Liver (tissue), 9 donors: ENCODE data around the gene ITGAE. TPM values are rescaled to one million over a fixed set of nuclear protein-coding genes. Genes with fewer than 3 reads are reported as not detected.
A peak's percentile ranks its signal among the peaks of the same experiment; 100 is the strongest.

ENCODE experiments used
- DNase-seq: peaks from one replicate; pipeline ENCODE4 v3.0.0-alpha.2; 2017; ENCODE audit warnings: low spot score
- H3K27ac ChIP-seq, 2 donors: one replicate each; pipeline ENCODE4 v1.7.0; 2013; ENCODE audit warnings: inconsistent platforms in 2 of 2, low read length in 2 of 2, control low read depth in 1 of 2, low read depth in 1 of 2, mild to moderate bottlenecking in 1 of 2
- H3K27me3 ChIP-seq, 4 donors: one replicate each; pipeline versions ENCODE4 v1.6.1 to v1.7.0; 2013; ENCODE audit warnings: low read length in 3 of 4, inconsistent platforms in 1 of 4, mild to moderate bottlenecking in 1 of 4, moderate library complexity in 1 of 4; ENCODE audit not compliant: control insufficient read depth in 4 of 4, insufficient read depth in 4 of 4
- H3K36me3 ChIP-seq, 4 donors: one replicate each; pipeline versions ENCODE4 v1.6.1 to v1.7.0; 2013; ENCODE audit warnings: low read length in 3 of 4, mild to moderate bottlenecking in 3 of 4, low read depth in 1 of 4, moderate library complexity in 1 of 4; ENCODE audit not compliant: control insufficient read depth in 4 of 4, insufficient read depth in 3 of 4
- H3K4me1 ChIP-seq, 4 donors: one replicate each; pipeline versions ENCODE4 v1.6.1 to v1.7.0; 2013; ENCODE audit warnings: low read length in 3 of 4, mild to moderate bottlenecking in 3 of 4, moderate library complexity in 1 of 4; ENCODE audit not compliant: control insufficient read depth in 4 of 4, insufficient read depth in 4 of 4
- H3K4me3 ChIP-seq, 3 donors: one replicate each; pipeline versions ENCODE4 v1.6.1 to v1.7.0; 2013; ENCODE audit warnings: low read length in 3 of 3, control low read depth in 1 of 3, low read depth in 1 of 3, mild to moderate bottlenecking in 1 of 3
- H3K9ac ChIP-seq, 2 donors: one replicate each; pipeline ENCODE4 v1.7.0; 2013; ENCODE audit warnings: low read length in 2 of 2, mild to moderate bottlenecking in 2 of 2, moderate library complexity in 2 of 2, control low read depth in 1 of 2, low read depth in 1 of 2
- H3K9me3 ChIP-seq, 4 donors: one replicate each; pipeline versions ENCODE4 v1.6.1 to v1.7.0; 2013; ENCODE audit warnings: low read length in 3 of 4; ENCODE audit not compliant: control insufficient read depth in 4 of 4
- EGR1 ChIP-seq, 2 donors: IDR thresholded peaks; 2 replicates each; pipeline ENCODE4 v1.6.1; 2016 to 2018; ENCODE audit warnings: antibody characterized with exemption in 2 of 2, low read depth in 2 of 2
- FOXA1 ChIP-seq: IDR thresholded peaks from 2 replicates; pipeline ENCODE4 v1.6.1; 2016; ENCODE audit warnings: antibody characterized with exemption
- FOXA2 ChIP-seq: IDR thresholded peaks from 2 replicates; pipeline ENCODE4 v1.6.1; 2016; ENCODE audit warnings: antibody characterized with exemption
- GABPA ChIP-seq, 2 donors: IDR thresholded peaks in 1 of 2; conservative IDR thresholded peaks in 1 of 2; 2 replicates each; pipeline ENCODE4 v1.6.1; 2016; ENCODE audit warnings: antibody characterized with exemption in 2 of 2, mild to moderate bottlenecking in 1 of 2, moderate library complexity in 1 of 2
- HNF4A ChIP-seq, 2 donors: conservative IDR thresholded peaks; 2 replicates each; pipeline ENCODE4 v1.6.1; 2016; ENCODE audit warnings: antibody characterized with exemption in 2 of 2, mild to moderate bottlenecking in 2 of 2
- HNF4G ChIP-seq: IDR thresholded peaks from 2 replicates; pipeline ENCODE4 v1.6.1; 2016; ENCODE audit warnings: antibody characterized with exemption
- JUND ChIP-seq, 2 donors: IDR thresholded peaks; 2 replicates each; pipeline ENCODE4 v1.6.1; 2016; ENCODE audit warnings: antibody characterized with exemption in 2 of 2
- RAD21 ChIP-seq, 2 donors: IDR thresholded peaks; 2 replicates each; pipeline ENCODE4 v1.6.1; 2016; ENCODE audit warnings: antibody characterized with exemption in 2 of 2, mild to moderate bottlenecking in 2 of 2
- RXRA ChIP-seq, 2 donors: IDR thresholded peaks; 2 replicates each; pipeline ENCODE4 v1.6.1; 2017 to 2018; ENCODE audit warnings: antibody characterized with exemption in 2 of 2, mild to moderate bottlenecking in 1 of 2
- TAF1 ChIP-seq: conservative IDR thresholded peaks from 2 replicates; pipeline ENCODE4 v1.6.1; 2016; ENCODE audit warnings: antibody characterized with exemption, mild to moderate bottlenecking
- YY1 ChIP-seq: IDR thresholded peaks from 2 replicates; pipeline ENCODE4 v1.6.1; 2016; ENCODE audit warnings: antibody characterized with exemption, mild to moderate bottlenecking
- WGBS: extraction: QIAGEN DNeasy Blood & Tissue Kit; methylation state at CpG from one replicate; pipeline ENCODE4 v1.1.7; 2013; 5-methylcytosine and 5-hydroxymethylcytosine counted together
- polyA plus RNA-seq, 2 donors: library from polyadenylated mRNA; stranded (reverse) in 1 of 2; unstranded in 1 of 2; fragments of 200-250 nt in 1 of 2; fragments of >200 nt in 1 of 2; fragmentation: Nextera tagmentation in 1 of 2; extraction: Ambion mirVana in 1 of 2; gene quantifications; one replicate each; pipeline versions ENCODE4 v1.2.1 to v1.2.3, GENCODE V29; 2013 to 2015
- total RNA-seq, 2 donors: library from RNA; depleted of rRNA; stranded (reverse); fragments of >200 nt; gene quantifications; one replicate each; pipeline ENCODE4 v1.2.3, GENCODE V29; 2014
- TF ChIP-seq, protein P1 (sequence below): IDR thresholded peaks from 2 replicates; pipeline ENCODE4 v1.6.1; 2016; ENCODE audit warnings: antibody characterized with exemption, mild to moderate bottlenecking
- TF ChIP-seq, protein P2 (sequence below): fragments of 150-350 bp; IDR thresholded peaks from 2 replicates; pipeline ENCODE4 v1.5.1; 2017; ENCODE audit warnings: improper control_type of control experiment, low read depth, low read length; ENCODE audit not compliant: missing input control
- TF ChIP-seq, protein P3 (sequence below): IDR thresholded peaks from 2 replicates; pipeline ENCODE4 v1.6.1; 2016; ENCODE audit warnings: antibody characterized with exemption
- TF ChIP-seq, protein P4 (sequence below): IDR thresholded peaks from 2 replicates; pipeline ENCODE4 v1.6.1; 2016; ENCODE audit warnings: antibody characterized with exemption
- donor health status: healthy.
- donor health status: healthy.
- donor health status: healthy.
- donor health status: healthy.
- donor health status: healthy.

Gene ITGAE
- total and polyA plus RNA-seq, 4 donors = 6.5 to 17.7 (median 12.1) TPM

DNA sequence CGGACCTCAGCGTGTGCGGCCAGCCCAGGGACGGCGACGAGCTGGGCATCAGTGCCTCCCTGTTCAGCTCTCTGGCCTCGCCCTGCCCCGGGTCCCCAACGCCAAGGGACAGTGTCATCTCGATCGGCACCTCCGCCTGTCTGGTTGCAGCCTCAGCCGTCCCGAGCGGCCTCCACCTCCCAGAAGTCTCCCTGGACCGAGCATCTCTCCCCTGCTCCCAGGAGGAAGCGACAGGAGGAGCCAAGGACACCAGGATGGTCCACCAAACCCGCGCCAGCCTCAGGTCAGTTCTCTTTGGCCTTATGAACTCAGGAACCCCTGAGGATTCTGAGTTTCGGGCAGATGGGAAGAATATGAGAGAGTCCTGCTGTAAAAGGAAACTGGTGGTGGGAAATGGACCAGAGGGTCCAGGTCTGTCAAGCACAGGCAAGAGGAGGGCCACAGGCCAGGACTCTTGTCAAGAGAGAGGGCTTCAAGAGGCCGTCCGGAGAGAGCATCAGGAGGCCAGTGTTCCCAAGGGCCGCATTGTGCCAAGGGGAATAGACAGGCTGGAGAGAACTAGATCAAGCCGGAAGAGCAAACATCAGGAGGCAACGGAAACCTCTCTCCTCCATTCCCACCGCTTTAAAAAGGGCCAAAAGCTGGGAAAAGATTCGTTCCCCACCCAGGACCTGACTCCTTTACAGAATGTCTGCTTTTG lies 76.5 kb downstream of the ITGAE start:
- peak overlapping the region in 2 of 3 donors; percentile 79 to 92 for H3K4me3 ChIP-seq
- no peaks in the 10 kb centered on the region for H3K27me3 ChIP-seq
- TF ChIP-seq, protein P1, sequence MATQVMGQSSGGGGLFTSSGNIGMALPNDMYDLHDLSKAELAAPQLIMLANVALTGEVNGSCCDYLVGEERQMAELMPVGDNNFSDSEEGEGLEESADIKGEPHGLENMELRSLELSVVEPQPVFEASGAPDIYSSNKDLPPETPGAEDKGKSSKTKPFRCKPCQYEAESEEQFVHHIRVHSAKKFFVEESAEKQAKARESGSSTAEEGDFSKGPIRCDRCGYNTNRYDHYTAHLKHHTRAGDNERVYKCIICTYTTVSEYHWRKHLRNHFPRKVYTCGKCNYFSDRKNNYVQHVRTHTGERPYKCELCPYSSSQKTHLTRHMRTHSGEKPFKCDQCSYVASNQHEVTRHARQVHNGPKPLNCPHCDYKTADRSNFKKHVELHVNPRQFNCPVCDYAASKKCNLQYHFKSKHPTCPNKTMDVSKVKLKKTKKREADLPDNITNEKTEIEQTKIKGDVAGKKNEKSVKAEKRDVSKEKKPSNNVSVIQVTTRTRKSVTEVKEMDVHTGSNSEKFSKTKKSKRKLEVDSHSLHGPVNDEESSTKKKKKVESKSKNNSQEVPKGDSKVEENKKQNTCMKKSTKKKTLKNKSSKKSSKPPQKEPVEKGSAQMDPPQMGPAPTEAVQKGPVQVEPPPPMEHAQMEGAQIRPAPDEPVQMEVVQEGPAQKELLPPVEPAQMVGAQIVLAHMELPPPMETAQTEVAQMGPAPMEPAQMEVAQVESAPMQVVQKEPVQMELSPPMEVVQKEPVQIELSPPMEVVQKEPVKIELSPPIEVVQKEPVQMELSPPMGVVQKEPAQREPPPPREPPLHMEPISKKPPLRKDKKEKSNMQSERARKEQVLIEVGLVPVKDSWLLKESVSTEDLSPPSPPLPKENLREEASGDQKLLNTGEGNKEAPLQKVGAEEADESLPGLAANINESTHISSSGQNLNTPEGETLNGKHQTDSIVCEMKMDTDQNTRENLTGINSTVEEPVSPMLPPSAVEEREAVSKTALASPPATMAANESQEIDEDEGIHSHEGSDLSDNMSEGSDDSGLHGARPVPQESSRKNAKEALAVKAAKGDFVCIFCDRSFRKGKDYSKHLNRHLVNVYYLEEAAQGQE = no peak
- TF ChIP-seq, protein P2, sequence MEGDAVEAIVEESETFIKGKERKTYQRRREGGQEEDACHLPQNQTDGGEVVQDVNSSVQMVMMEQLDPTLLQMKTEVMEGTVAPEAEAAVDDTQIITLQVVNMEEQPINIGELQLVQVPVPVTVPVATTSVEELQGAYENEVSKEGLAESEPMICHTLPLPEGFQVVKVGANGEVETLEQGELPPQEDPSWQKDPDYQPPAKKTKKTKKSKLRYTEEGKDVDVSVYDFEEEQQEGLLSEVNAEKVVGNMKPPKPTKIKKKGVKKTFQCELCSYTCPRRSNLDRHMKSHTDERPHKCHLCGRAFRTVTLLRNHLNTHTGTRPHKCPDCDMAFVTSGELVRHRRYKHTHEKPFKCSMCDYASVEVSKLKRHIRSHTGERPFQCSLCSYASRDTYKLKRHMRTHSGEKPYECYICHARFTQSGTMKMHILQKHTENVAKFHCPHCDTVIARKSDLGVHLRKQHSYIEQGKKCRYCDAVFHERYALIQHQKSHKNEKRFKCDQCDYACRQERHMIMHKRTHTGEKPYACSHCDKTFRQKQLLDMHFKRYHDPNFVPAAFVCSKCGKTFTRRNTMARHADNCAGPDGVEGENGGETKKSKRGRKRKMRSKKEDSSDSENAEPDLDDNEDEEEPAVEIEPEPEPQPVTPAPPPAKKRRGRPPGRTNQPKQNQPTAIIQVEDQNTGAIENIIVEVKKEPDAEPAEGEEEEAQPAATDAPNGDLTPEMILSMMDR = no peak
- TF ChIP-seq EGR1 (IDR thresholded peaks at IDR 0.05; ENCODE audit: low read depth in 2 of 2) (no peak), YY1 (no peak)
- H3K9me3 ChIP-seq = no peaks in the 10 kb centered on the region
- no peak overlapping the region for H3K27ac ChIP-seq
- WGBS = 22% methylated on average over 27 of the region's 27 CpGs
- DNase-seq = no peak
- peak overlapping the region in 1 of 2 donors; percentile 95 for H3K9ac ChIP-seq
- peaks cover 0 to 5% (median 0%) of the 10 kb centered on the region in 4 donors for H3K36me3 ChIP-seq
- H3K4me1 ChIP-seq = peaks cover 8 to 21% (median 13%) of the 10 kb centered on the region in 4 donors

DNA sequence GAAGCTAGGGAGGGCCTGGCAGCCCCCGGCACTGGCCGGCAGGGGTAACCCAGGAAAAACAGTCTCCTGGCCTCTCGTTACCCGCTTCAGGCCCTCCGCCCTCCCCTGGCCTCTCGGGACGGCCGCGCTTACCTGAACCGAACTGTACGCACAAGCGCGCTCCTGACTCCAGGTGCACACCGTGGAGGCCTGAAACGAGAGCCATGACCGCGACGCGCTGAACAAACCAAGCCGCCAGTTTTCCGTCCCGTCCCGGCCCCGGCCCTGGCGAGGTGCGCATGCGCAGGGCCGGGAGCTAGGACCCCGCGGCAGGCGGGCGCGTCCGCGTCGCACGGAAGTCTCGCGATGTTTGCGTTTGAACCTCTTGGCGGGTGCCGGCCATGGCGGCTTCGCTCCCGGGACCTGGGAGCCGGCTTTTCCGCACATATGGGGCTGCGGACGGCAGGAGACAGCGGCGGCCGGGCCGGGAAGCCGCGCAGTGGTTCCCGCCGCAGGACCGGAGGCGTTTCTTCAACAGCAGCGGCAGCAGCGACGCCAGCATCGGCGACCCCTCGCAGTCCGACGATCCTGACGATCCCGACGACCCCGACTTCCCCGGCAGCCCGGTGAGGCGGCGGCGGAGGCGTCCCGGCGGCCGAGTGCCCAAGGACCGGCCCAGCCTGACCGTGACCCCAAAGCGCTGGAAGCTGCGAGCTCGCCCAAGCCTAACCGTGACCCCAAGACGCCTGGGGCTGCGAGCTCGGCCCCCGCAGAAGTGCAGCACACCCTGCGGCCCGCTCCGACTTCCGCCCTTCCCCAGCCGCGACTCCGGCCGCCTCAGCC lies 77.2 kb downstream of the ITGAE start, which contains the start of gene HASPIN:
Gene HASPIN (plus strand): TSS at position 348 of the 822 bp plus-strand sequence. CDS start 33 bp downstream, at position 381.
- Histone ChIP-seq H3K27ac (peak within 1 kb of the TSS; percentile 62 to 75), H3K36me3 (peaks cover 0 to 5% (median 0%) of the 10 kb centered on the region in 4 donors), H3K4me3 (peak within 1 kb of the TSS; percentile 61 to 92 (median 79)), H3K9me3 (no peaks in the 10 kb centered on the region), H3K27me3 (no peaks in the 10 kb centered on the region), H3K4me1 (peaks cover 8 to 21% (median 13%) of the 10 kb centered on the region in 4 donors), H3K9ac (peak within 1 kb of the TSS; percentile 89 to 95)
- DNase-seq = peak; percentile 93
- WGBS = under 1% methylated on average over 98 of the region's 98 CpGs
- TF ChIP-seq GABPA (IDR thresholded peaks at IDR 0.05 in 1 of 2, conservative IDR thresholded peaks at IDR 0.05 in 1 of 2) = no peak
- no peak for TF ChIP-seq JUND (IDR thresholded peaks at IDR 0.05)
- TF ChIP-seq YY1 = peak; percentile 86
- TF ChIP-seq FOXA2 = no peak
- no peak for TF ChIP-seq HNF4A (conservative IDR thresholded peaks at IDR 0.05)
- no peak for TF ChIP-seq EGR1 (IDR thresholded peaks at IDR 0.05; ENCODE audit: low read depth in 2 of 2)
- TF ChIP-seq FOXA1 = no peak
- no peak for TF ChIP-seq TAF1
- TF ChIP-seq, protein P3, sequence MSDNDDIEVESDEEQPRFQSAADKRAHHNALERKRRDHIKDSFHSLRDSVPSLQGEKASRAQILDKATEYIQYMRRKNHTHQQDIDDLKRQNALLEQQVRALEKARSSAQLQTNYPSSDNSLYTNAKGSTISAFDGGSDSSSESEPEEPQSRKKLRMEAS = no peak
- TF ChIP-seq, protein P1 = no peak
- TF ChIP-seq, protein P2 = peak; percentile 19
- no peak for TF ChIP-seq RXRA (IDR thresholded peaks at IDR 0.05)
- TF ChIP-seq RAD21 (IDR thresholded peaks at IDR 0.05) = peak in 1 of 2 donors; percentile 17
- TF ChIP-seq, protein P4, sequence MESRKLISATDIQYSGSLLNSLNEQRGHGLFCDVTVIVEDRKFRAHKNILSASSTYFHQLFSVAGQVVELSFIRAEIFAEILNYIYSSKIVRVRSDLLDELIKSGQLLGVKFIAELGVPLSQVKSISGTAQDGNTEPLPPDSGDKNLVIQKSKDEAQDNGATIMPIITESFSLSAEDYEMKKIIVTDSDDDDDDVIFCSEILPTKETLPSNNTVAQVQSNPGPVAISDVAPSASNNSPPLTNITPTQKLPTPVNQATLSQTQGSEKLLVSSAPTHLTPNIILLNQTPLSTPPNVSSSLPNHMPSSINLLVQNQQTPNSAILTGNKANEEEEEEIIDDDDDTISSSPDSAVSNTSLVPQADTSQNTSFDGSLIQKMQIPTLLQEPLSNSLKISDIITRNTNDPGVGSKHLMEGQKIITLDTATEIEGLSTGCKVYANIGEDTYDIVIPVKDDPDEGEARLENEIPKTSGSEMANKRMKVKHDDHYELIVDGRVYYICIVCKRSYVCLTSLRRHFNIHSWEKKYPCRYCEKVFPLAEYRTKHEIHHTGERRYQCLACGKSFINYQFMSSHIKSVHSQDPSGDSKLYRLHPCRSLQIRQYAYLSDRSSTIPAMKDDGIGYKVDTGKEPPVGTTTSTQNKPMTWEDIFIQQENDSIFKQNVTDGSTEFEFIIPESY = peak; percentile 98
- TF ChIP-seq HNF4G = no peak
